Transverse colon (tissue), 4 donors: ENCODE data around the gene RBM20.
A peak's percentile ranks its signal among the peaks of the same experiment; 100 is the strongest.

Experiments
- POLR2AphosphoS5 ChIP-seq, 3 donors: sonication (generic); formaldehyde crosslinking; IDR thresholded peaks; one replicate each; pipeline ENCODE4 v1.6.1; 2016; ENCODE audit warnings: antibody characterized with exemption in 3 of 3
- TF ChIP-seq, protein P1 (sequence below), 5 experiments: fragments of 200-600 bp in 3 of 5; fragments of 450-650 bp in 2 of 5; sonication (generic) in 3 of 5; IDR thresholded peaks; 1 replicate in 2 of 5; 2 replicates in 3 of 5; pipeline ENCODE4 v1.5.1; 2016 to 2017; ENCODE audit warnings: antibody characterized with exemption in 5 of 5, inconsistent platforms in 3 of 5, mild to moderate bottlenecking in 2 of 5, moderate library complexity in 1 of 5

GRCh38 chr10:110843796-110844616, 199.9 kb downstream of the RBM20 start:
- TF ChIP-seq, protein P1, sequence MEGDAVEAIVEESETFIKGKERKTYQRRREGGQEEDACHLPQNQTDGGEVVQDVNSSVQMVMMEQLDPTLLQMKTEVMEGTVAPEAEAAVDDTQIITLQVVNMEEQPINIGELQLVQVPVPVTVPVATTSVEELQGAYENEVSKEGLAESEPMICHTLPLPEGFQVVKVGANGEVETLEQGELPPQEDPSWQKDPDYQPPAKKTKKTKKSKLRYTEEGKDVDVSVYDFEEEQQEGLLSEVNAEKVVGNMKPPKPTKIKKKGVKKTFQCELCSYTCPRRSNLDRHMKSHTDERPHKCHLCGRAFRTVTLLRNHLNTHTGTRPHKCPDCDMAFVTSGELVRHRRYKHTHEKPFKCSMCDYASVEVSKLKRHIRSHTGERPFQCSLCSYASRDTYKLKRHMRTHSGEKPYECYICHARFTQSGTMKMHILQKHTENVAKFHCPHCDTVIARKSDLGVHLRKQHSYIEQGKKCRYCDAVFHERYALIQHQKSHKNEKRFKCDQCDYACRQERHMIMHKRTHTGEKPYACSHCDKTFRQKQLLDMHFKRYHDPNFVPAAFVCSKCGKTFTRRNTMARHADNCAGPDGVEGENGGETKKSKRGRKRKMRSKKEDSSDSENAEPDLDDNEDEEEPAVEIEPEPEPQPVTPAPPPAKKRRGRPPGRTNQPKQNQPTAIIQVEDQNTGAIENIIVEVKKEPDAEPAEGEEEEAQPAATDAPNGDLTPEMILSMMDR (IDR thresholded peaks at IDR 0.05) = no peak
- peak in 1 of 3 donors; percentile 24 for TF ChIP-seq POLR2AphosphoS5 (IDR thresholded peaks at IDR 0.05)
